ENCODE measurements around the gene DNAI2.

The DNAI2 gene

DNA sequence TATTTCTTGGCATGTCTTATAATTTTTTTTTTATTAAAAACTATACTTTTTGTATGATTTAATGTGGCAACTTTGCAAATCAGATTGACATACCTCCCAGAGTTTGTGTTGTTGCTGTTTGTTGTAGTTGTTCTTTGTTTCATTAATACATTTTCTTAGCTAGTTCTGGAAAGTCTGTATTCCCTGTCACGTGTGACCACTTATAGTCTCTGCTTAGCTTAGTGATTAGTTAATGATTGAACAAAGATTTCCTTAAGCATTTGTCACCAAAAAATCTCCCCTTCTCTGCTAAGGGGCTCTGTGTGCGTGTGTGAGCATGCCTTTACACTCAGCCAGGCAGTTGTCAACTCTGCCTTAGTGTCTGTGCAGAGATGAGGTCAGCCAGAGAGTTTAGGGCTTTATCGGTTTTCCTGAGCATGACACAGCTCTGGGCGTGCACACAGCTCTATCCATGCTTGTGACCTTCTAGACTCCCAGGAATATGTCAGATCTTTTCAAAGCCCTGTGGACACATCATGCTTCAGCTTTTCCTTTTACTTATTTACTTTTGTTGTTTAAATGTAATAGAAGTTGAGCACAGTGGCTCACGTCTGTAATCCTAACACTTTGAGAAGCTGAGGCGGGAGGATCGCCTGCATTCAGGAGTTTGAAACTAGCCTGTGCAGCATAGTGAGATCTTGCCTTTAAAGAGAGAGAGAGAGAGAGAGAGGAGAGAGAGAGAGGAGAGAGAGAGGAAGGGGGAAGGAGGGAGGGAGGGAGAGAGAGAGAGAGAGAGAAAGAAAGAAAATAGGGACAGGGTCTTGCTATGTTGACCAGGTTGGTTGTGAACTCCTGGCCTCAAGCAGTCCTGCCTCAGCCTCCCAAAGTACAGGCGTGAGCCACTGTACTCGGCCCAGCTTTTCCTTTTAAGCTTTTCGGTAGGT is 21.9 kb downstream of the DNAI2 start:
- Histone ChIP-seq H3K9me2 (replicated peaks; ENCODE audit: low read depth, low read length) (no peaks in the 10 kb centered on the region), H3K27me3 (ENCODE audit: insufficient read depth, low read length, poor library complexity, severe bottlenecking) (no peaks in the 10 kb centered on the region), H3K36me3 (ENCODE audit: insufficient read depth, low read length) (no peaks in the 10 kb centered on the region), H3K4me2 (ENCODE audit: low read depth, low read length, poor library complexity, severe bottlenecking) (no peak overlapping the region), H3K9me3 (ENCODE audit: insufficient read depth, low read depth, low read length) (no peaks in the 10 kb centered on the region), H3K79me2 (ENCODE audit: insufficient read depth, low read length) (no peaks in the 10 kb centered on the region), H3K4me1 (ENCODE audit: insufficient read depth, low read length, poor library complexity, severe bottlenecking) (peaks cover 3% of the 10 kb centered on the region), H3K9ac (ENCODE audit: low read depth, low read length, poor library complexity, severe bottlenecking) (no peak overlapping the region), H3K4me3 (ENCODE audit: low read length, poor library complexity, severe bottlenecking) (no peak overlapping the region), H3F3A (ENCODE audit: low read depth) (no peaks in the 10 kb centered on the region), H4K20me1 (ENCODE audit: insufficient read depth, low read length, poor library complexity, severe bottlenecking) (no peaks in the 10 kb centered on the region), H2AFZ (ENCODE audit: low read length) (no peak overlapping the region)
- no peak for TF ChIP-seq EZH2phosphoT487 (IDR thresholded peaks at IDR 0.05; ENCODE audit: borderline replicate concordance)
- TF ChIP-seq, protein P1, sequence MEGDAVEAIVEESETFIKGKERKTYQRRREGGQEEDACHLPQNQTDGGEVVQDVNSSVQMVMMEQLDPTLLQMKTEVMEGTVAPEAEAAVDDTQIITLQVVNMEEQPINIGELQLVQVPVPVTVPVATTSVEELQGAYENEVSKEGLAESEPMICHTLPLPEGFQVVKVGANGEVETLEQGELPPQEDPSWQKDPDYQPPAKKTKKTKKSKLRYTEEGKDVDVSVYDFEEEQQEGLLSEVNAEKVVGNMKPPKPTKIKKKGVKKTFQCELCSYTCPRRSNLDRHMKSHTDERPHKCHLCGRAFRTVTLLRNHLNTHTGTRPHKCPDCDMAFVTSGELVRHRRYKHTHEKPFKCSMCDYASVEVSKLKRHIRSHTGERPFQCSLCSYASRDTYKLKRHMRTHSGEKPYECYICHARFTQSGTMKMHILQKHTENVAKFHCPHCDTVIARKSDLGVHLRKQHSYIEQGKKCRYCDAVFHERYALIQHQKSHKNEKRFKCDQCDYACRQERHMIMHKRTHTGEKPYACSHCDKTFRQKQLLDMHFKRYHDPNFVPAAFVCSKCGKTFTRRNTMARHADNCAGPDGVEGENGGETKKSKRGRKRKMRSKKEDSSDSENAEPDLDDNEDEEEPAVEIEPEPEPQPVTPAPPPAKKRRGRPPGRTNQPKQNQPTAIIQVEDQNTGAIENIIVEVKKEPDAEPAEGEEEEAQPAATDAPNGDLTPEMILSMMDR (conservative IDR thresholded peaks at IDR 0.05; ENCODE audit: low read length), result no peak

DNA sequence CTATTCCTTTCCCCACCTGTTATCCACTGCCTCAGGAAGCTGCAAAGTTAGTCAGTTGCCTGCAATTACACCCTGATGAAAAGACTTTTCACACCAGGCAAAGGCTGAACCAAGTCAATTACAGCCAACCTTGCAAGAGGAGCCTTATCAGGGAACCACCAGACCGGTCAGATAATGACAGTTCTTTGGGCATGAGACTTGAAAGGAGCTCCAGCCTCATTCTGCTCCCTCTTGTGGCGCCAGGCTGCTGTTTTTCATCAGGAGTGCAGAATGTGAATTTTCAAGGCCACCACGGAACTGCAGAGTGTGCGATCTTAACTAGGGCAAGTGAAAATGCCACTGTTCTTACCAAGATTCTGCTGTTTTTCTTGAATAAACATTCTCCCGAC is 22.5 kb downstream of the DNAI2 start:
- TF ChIP-seq, protein P1 (conservative IDR thresholded peaks at IDR 0.05; ENCODE audit: low read length), result peak; percentile 62
- TF ChIP-seq EZH2phosphoT487 (IDR thresholded peaks at IDR 0.05; ENCODE audit: borderline replicate concordance), result no peak
- H3K4me3 ChIP-seq (ENCODE audit: low read length, poor library complexity, severe bottlenecking), result no peak overlapping the region
- no peak overlapping the region; the same call in 1 of the 2 replicates for H2AFZ ChIP-seq (ENCODE audit: low read length)

DNA sequence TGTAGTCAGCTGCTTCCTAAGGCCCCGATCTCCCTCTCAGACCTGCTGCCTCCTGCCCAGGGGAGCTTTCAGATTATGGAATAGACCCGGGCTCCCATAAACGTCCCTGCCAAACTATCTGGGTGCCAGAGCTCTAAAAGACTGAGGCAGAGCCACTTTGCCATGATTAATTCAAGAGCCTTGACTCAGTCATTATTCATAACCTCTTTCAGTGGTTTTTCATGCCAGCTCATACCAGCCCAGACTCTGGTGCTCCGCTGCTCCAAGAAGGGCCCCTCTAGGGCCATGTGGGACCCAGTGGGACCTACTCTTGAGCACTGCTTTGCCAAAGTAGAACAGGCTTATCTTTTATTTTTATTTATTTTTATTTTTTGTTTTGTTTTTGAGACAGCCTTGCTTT is 23.9 kb downstream of the DNAI2 start:
- Histone ChIP-seq H3K4me2 (ENCODE audit: low read depth, low read length, poor library complexity, severe bottlenecking) (no peak overlapping the region), H3K36me3 (ENCODE audit: insufficient read depth, low read length) (no peaks in the 10 kb centered on the region), H3F3A (ENCODE audit: low read depth) (no peaks in the 10 kb centered on the region), H3K9ac (ENCODE audit: low read depth, low read length, poor library complexity, severe bottlenecking) (no peak overlapping the region), H2AFZ (ENCODE audit: low read length) (no peak overlapping the region), H3K79me2 (ENCODE audit: insufficient read depth, low read length) (no peaks in the 10 kb centered on the region), H4K20me1 (ENCODE audit: insufficient read depth, low read length, poor library complexity, severe bottlenecking) (no peaks in the 10 kb centered on the region), H3K4me1 (ENCODE audit: insufficient read depth, low read length, poor library complexity, severe bottlenecking) (peaks cover 3% of the 10 kb centered on the region), H3K9me2 (replicated peaks; ENCODE audit: low read depth, low read length) (no peaks in the 10 kb centered on the region), H3K4me3 (ENCODE audit: low read length, poor library complexity, severe bottlenecking) (no peak overlapping the region), H3K27me3 (ENCODE audit: insufficient read depth, low read length, poor library complexity, severe bottlenecking) (no peaks in the 10 kb centered on the region), H3K9me3 (ENCODE audit: insufficient read depth, low read depth, low read length) (no peaks in the 10 kb centered on the region)
- TF ChIP-seq, protein P1 (conservative IDR thresholded peaks at IDR 0.05; ENCODE audit: low read length), result no peak
- no peak for TF ChIP-seq EZH2phosphoT487 (IDR thresholded peaks at IDR 0.05; ENCODE audit: borderline replicate concordance)

More for the DNA sequence above, 22.5 kb downstream of the DNAI2 start:
- H3F3A ChIP-seq (ENCODE audit: low read depth), result no peaks in the 10 kb centered on the region
- no peaks in the 10 kb centered on the region for H3K9me3 ChIP-seq (ENCODE audit: insufficient read depth, low read depth, low read length)
- H4K20me1 ChIP-seq (ENCODE audit: insufficient read depth, low read length, poor library complexity, severe bottlenecking), result no peaks in the 10 kb centered on the region
- H3K9ac ChIP-seq (ENCODE audit: low read depth, low read length, poor library complexity, severe bottlenecking), result no peak overlapping the region
- H3K36me3 ChIP-seq (ENCODE audit: insufficient read depth, low read length), result no peaks in the 10 kb centered on the region
- H3K27me3 ChIP-seq (ENCODE audit: insufficient read depth, low read length, poor library complexity, severe bottlenecking), result no peaks in the 10 kb centered on the region
- no peaks in the 10 kb centered on the region for H3K9me2 ChIP-seq (replicated peaks; ENCODE audit: low read depth, low read length)
- H3K4me1 ChIP-seq (ENCODE audit: insufficient read depth, low read length, poor library complexity, severe bottlenecking), result peaks cover 3% of the 10 kb centered on the region
- no peak overlapping the region for H3K4me2 ChIP-seq (ENCODE audit: low read depth, low read length, poor library complexity, severe bottlenecking)
- H3K79me2 ChIP-seq (ENCODE audit: insufficient read depth, low read length), result no peaks in the 10 kb centered on the region

All from Loucy (cell line).